Caco-2 (cell line): Measurements from ENCODE around the gene ZNF521. TPM values are rescaled to one million over a fixed set of nuclear protein-coding genes. Genes with fewer than 3 reads are reported as not detected.

Source experiments
- BruUV-seq: library from RNA; stranded (reverse); fragments of 400-500 nt; replicated peaks from 2 replicates; lab custom pipeline; 2021; lab: Mats Ljungman, UMichigan
- CTCF ChIA-PET: fragments of 300-600 bp; sonication (Branson Sonifier 250); formaldehyde crosslinking; loops from one replicate; lab custom pipeline; 2022; ENCODE audit warnings: antibody characterized with exemption; lab: Charles Lee
- POLR2A ChIA-PET: fragments of 300-600 bp; sonication (Branson Sonifier 250); formaldehyde crosslinking; loops from one replicate; lab custom pipeline; 2022; ENCODE audit warnings: antibody characterized with exemption; lab: Charles Lee
- DNase-seq, 2 experiments: peaks; one replicate each; pipeline versions ENCODE4 v3.0.0 to v3.0.0-alpha.2; 2020 to 2022
- H3K27me3 ChIP-seq: replicated peaks from 2 replicates; pipeline ENCODE4 v1.6.0; 2011; ENCODE audit warnings: low read length; ENCODE audit not compliant: control insufficient read depth, insufficient read depth
- H3K36me3 ChIP-seq: 2 replicates; pipeline ENCODE4 v1.5.1; 2011; ENCODE audit warnings: low read length; ENCODE audit not compliant: control insufficient read depth, insufficient read depth
- H3K4me1 ChIP-seq: fragments of 250-450 bp; sonication (Bioruptor Pico); 2 replicates; pipeline ENCODE4 v1.5.1; 2020; ENCODE audit warnings: mild to moderate bottlenecking
- H3K4me3 ChIP-seq: 2 replicates; pipeline ENCODE4 v1.5.1; 2011; ENCODE audit warnings: low read depth, mild to moderate bottlenecking, control low read depth, low read length
- H3K9me3 ChIP-seq: fragments of 250-450 bp; sonication (Bioruptor Pico); 2 replicates; pipeline ENCODE4 v1.5.1; 2020; ENCODE audit warnings: mild to moderate bottlenecking, moderate library complexity
- H3K27ac Mint-ChIP-seq: one replicate; pipeline ENCODE4 v1.8.0; 2022; ENCODE audit warnings: mixed read lengths; ENCODE audit not compliant: unreplicated experiment
- H3K27me3 Mint-ChIP-seq: one replicate; pipeline ENCODE4 v1.8.0; 2022; ENCODE audit warnings: mixed read lengths; ENCODE audit not compliant: insufficient read depth, unreplicated experiment
- H3K36me3 Mint-ChIP-seq: one replicate; pipeline ENCODE4 v1.8.0; 2022; ENCODE audit warnings: mild to moderate bottlenecking, mixed read lengths; ENCODE audit not compliant: insufficient read depth, unreplicated experiment
- H3K4me1 Mint-ChIP-seq: one replicate; pipeline ENCODE4 v1.8.0; 2022; ENCODE audit warnings: low read depth, mixed read lengths; ENCODE audit not compliant: unreplicated experiment
- H3K4me3 Mint-ChIP-seq: one replicate; pipeline ENCODE4 v1.8.0; 2022; ENCODE audit warnings: mild to moderate bottlenecking, moderate library complexity, mixed read lengths; ENCODE audit not compliant: unreplicated experiment
- H3K9me3 Mint-ChIP-seq: one replicate; pipeline ENCODE4 v1.8.0; 2022; ENCODE audit warnings: mixed read lengths; ENCODE audit not compliant: unreplicated experiment
- intact Hi-C: fragments of 100-400 bp; cut with micrococcal nuclease; formaldehyde crosslinking; loops from one replicate; pipeline ENCODE4 v1.10.0; 2022; ENCODE audit not compliant: unreplicated experiment
- total RNA-seq: library from RNA; stranded (reverse); gene quantifications from 2 replicates; pipeline ENCODE4 v1.2.3, GENCODE V29; 2022
- TF ChIP-seq, protein P1 (sequence below), 2 experiments: fragments of 200-600 bp in 1 of 2; IDR thresholded peaks; 1 replicate in 1 of 2; 2 replicates in 1 of 2; pipeline versions ENCODE4 v1.5.1 to v1.8.0; 2011 to 2022; ENCODE audit warnings: antibody characterized with exemption in 1 of 2, control low read depth in 1 of 2, inconsistent platforms in 1 of 2, low read depth in 1 of 2, low read length in 1 of 2, mild to moderate bottlenecking in 1 of 2, moderate library complexity in 1 of 2; ENCODE audit not compliant: insufficient read depth in 1 of 2, severe bottlenecking in 1 of 2, unreplicated experiment in 1 of 2

The ZNF521 gene
- total RNA-seq, 1 experiment from 2014 or later, result not detected

GRCh38 chr18:25235401-25236042, 116.4 kb downstream of the ZNF521 start:
- H3K4me1 ChIP-seq, result peaks cover 11% of the 10 kb centered on the region; the same call in 1 of the 2 replicates
- no peak overlapping the region for H3K4me3 ChIP-seq
- H3K27me3 Mint-ChIP-seq, result no peaks in the 10 kb centered on the region
- H3K36me3 Mint-ChIP-seq, result no peaks in the 10 kb centered on the region
- no peak for DNase-seq
- CTCF ChIA-PET, result no interaction called here
- intact Hi-C loops, result no loop called here
- no peaks in the 10 kb centered on the region for H3K36me3 ChIP-seq
- no peak overlapping the region for H3K27ac Mint-ChIP-seq
- no TSS peak for BruUV-seq
- H3K9me3 Mint-ChIP-seq, result no peaks in the 10 kb centered on the region
- H3K4me3 Mint-ChIP-seq, result no peak overlapping the region
- TF ChIP-seq, protein P1, sequence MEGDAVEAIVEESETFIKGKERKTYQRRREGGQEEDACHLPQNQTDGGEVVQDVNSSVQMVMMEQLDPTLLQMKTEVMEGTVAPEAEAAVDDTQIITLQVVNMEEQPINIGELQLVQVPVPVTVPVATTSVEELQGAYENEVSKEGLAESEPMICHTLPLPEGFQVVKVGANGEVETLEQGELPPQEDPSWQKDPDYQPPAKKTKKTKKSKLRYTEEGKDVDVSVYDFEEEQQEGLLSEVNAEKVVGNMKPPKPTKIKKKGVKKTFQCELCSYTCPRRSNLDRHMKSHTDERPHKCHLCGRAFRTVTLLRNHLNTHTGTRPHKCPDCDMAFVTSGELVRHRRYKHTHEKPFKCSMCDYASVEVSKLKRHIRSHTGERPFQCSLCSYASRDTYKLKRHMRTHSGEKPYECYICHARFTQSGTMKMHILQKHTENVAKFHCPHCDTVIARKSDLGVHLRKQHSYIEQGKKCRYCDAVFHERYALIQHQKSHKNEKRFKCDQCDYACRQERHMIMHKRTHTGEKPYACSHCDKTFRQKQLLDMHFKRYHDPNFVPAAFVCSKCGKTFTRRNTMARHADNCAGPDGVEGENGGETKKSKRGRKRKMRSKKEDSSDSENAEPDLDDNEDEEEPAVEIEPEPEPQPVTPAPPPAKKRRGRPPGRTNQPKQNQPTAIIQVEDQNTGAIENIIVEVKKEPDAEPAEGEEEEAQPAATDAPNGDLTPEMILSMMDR (IDR thresholded peaks at IDR 0.05; ENCODE audit: insufficient read depth in 1 of 2, low read depth in 1 of 2, low read length in 1 of 2, severe bottlenecking in 1 of 2, unreplicated experiment in 1 of 2), result no peak
- H3K27me3 ChIP-seq, result no peaks in the 10 kb centered on the region
- H3K4me1 Mint-ChIP-seq, result peaks cover 5% of the 10 kb centered on the region
- no peaks in the 10 kb centered on the region for H3K9me3 ChIP-seq
- POLR2A ChIA-PET, result no interaction called here

DNA sequence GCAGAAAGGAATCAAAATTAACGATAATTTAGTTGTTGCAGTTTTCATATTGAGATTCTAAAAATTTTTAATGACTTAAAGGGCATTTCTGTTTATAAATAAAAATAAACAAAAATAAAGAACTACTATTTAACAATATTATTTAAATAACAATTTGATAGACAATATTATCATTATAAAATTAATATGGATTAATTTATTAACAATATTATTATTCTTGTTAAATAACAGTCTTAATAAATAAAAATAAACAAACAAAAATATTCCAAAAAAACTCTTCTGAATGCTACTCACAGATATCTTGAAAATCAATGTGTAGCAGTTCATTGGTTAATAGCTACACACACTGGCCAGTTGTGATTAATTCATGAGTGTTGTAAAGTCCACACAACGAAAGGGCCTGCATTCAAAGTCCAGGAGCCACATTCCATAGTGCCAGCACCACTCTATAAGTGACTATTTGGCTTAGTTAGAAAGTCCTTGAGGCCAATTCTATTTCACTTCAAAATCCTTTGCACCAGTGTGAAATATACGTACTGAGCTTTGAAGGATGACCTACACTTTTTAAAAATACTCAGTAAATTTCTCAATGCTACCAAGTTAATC, 117.1 kb downstream of the ZNF521 start:
- Mint-ChIP-seq H3K27me3 (no peaks in the 10 kb centered on the region), H3K9me3 (no peaks in the 10 kb centered on the region), H3K27ac (no peak overlapping the region), H3K4me3 (no peak overlapping the region), H3K4me1 (peaks cover 5% of the 10 kb centered on the region), H3K36me3 (no peaks in the 10 kb centered on the region)
- Histone ChIP-seq H3K4me3 (no peak overlapping the region), H3K36me3 (no peaks in the 10 kb centered on the region), H3K9me3 (no peaks in the 10 kb centered on the region), H3K4me1 (peaks cover 7% of the 10 kb centered on the region; the same call in 1 of the 2 replicates), H3K27me3 (no peaks in the 10 kb centered on the region)
- ChIA-PET CTCF (no interaction called here), POLR2A (no interaction called here)
- no TSS peak for BruUV-seq
- TF ChIP-seq, protein P1 (IDR thresholded peaks at IDR 0.05; ENCODE audit: insufficient read depth in 1 of 2, low read depth in 1 of 2, low read length in 1 of 2, severe bottlenecking in 1 of 2, unreplicated experiment in 1 of 2), result no peak
- no peak for DNase-seq
- intact Hi-C loops, result no loop called here

DNA sequence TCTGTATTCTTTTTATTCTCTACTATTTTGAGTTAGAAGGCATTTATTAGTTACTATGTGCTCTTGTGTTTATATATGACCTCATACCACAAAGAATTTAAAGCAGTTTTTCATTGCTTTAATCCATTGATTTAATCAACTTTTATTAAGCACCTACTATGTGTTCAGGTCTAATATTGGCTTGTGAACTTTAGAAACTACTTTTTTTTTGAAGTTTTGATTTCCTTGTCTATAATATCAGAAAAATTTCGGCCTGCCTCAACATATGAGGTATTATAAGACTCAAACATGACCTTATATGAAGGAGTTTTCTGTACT, 117.7 kb downstream of the ZNF521 start:
- CTCF ChIA-PET, result no interaction called here
- no peak overlapping the region for H3K27ac Mint-ChIP-seq
- H3K4me1 ChIP-seq, result peaks cover 2% of the 10 kb centered on the region; the same call in 1 of the 2 replicates
- no peaks in the 10 kb centered on the region for H3K27me3 ChIP-seq
- no peaks in the 10 kb centered on the region for H3K36me3 ChIP-seq
- H3K4me1 Mint-ChIP-seq, result peaks cover 5% of the 10 kb centered on the region
- TF ChIP-seq, protein P1 (IDR thresholded peaks at IDR 0.05; ENCODE audit: insufficient read depth in 1 of 2, low read depth in 1 of 2, low read length in 1 of 2, severe bottlenecking in 1 of 2, unreplicated experiment in 1 of 2), result no peak
- H3K4me3 Mint-ChIP-seq, result no peak overlapping the region
- H3K36me3 Mint-ChIP-seq, result no peaks in the 10 kb centered on the region
- H3K4me3 ChIP-seq, result no peak overlapping the region
- no peaks in the 10 kb centered on the region for H3K9me3 Mint-ChIP-seq
- no peaks in the 10 kb centered on the region for H3K9me3 ChIP-seq
- H3K27me3 Mint-ChIP-seq, result no peaks in the 10 kb centered on the region
- intact Hi-C loops, result no loop called here
- no TSS peak for BruUV-seq
- POLR2A ChIA-PET, result no interaction called here
- DNase-seq, result no peak
